ENCODE data around the gene MED27. TPM values are rescaled to one million over a fixed set of nuclear protein-coding genes. Genes with fewer than 3 reads are reported as not detected.
"Not testable (repeated sequence)": the region's sequence is repeated elsewhere in the genome, so short reads cannot be mapped to it uniquely, and the experiment has no call there.

Gene MED27
- total RNA-seq, 1 experiment from 2014 or later = 38.9 TPM

GRCh38 chr9:132058226-132058625 is 21.4 kb downstream of the MED27 start:
- H3K4me3 ChIP-seq, DNase-seq, H3K27me3 ChIP-seq, H3K9me3 ChIP-seq, H3K36me3 ChIP-seq: not testable (repeated sequence)

DNA sequence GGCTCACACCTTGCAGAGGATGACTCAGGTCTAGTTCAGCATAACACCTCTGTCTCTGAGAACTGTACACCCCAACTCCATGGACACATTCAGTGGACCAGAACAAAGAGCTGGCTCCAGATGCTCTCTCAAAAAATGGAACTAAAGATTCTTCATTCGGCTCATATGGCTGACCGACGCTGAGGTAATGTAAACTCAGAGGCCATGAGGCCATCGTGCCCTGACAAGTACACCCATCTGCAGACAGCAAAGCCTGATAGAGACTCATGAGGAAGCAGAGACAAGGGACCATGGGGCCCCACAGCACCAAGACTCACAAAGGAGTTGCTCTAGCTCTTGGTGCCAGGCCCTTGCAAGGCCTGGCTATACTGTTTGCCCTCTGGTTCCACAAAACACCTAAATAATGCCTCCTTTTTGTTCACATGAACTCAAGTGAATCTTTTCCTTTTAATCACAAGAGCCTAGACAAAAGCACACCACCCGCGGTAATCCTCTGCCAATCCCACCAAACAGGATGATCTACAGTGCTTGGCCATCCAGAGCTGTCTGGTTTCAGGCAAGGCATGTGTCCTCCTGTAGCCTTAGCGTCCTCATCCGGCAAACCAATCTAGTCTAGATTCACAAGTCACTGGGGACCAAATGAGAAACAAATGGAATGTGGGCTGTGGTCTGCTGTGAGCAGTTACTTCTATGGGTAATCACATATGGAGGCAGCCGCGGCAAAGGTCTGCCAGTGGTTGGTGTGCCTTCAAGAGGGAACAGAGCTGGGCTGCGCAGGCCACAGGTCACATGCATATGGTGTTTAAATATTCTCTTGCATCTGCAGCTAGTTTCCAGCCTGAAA is 22.7 kb downstream of the MED27 start:
- H3K36me3 ChIP-seq = no peaks in the 10 kb centered on the region; the same call in none of the 2 replicates
- no peaks in the 10 kb centered on the region for H3K9me3 ChIP-seq
- no peak overlapping the region for H3K4me3 ChIP-seq
- DNase-seq = no peak
- no peaks in the 10 kb centered on the region for H3K27me3 ChIP-seq

DNA sequence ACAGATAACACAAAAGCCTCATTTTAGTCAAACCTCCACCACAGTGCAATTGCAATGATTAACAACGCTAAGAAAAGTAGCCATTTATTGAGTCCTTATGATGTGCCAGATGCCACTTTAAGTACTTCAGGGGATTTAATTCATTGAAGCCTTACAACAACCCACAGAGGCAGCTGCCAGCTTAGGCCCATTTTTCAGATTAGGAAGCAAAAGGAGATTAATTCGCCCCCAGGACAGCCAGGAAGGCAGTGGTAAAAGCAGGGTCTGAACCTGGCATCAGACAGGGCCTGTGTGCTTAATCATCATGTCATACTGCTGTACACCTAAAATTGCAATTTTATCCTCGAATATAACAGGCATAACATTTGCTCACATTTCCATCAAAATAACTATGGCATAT is 23.9 kb downstream of the MED27 start:
- no peaks in the 10 kb centered on the region for H3K9me3 ChIP-seq
- H3K36me3 ChIP-seq = no peaks in the 10 kb centered on the region; the same call in none of the 2 replicates
- DNase-seq = no peak
- no peaks in the 10 kb centered on the region for H3K27me3 ChIP-seq
- no peak overlapping the region for H3K4me3 ChIP-seq

DNA sequence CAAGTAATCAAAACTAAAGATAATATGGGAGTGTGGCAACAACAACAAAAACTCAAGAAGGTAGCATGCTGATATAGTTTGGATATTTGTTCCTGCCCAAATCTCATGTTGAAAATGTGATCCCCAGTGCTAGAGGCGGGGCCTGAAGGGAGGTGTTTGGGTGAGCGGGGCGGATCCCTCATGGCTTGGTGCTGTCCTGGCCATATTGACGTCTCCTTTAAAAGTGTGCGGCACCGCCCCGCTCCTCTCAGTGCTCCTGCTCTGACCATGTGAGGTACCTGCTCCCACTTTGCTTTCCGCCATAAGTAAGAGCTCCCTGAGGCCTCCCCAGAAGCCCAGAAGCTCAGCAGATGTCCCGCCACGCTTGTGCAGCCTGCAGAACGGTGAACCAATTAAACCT is 25.6 kb downstream of the MED27 start:
- DNase-seq = no peak
- Histone ChIP-seq H3K27me3 (no peaks in the 10 kb centered on the region), H3K36me3 (no peaks in the 10 kb centered on the region; the same call in 1 of the 2 replicates), H3K9me3 (no peaks in the 10 kb centered on the region), H3K4me3 (no peak overlapping the region)

DNA sequence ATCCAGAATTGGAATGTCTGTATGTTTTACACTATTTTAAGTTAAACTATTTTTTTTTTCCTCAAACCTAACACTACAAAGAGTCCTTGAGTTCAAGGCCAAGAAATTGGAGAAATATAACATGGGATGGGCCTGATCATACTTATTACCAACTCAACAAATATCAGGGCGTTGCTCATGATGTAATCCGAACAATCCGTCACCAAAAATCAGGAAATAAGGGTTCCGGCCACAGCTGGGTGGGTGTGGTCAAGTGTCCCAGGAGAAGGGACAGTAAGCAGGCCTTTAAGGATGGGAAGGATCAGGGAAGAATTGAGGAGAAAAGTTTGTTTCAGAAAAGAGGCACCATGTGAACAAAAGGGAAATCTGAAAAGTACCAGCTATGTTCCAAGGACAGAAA is 29.8 kb downstream of the MED27 start:
- Histone ChIP-seq H3K36me3 (no peaks in the 10 kb centered on the region), H3K9me3 (no peaks in the 10 kb centered on the region), H3K27me3 (no peaks in the 10 kb centered on the region), H3K4me3 (no peak overlapping the region)
- DNase-seq = no peak

- H3K9me3 ChIP-seq = no peaks in the 10 kb centered on the region
- DNase-seq = no peak
- H3K4me3 ChIP-seq = no peak overlapping the region
- H3K27me3 ChIP-seq = no peaks in the 10 kb centered on the region
- H3K36me3 ChIP-seq = no peaks in the 10 kb centered on the region
These were observed 30.3 kb downstream of the MED27 start for GRCh38 chr9:132049323-132049882.

DNA sequence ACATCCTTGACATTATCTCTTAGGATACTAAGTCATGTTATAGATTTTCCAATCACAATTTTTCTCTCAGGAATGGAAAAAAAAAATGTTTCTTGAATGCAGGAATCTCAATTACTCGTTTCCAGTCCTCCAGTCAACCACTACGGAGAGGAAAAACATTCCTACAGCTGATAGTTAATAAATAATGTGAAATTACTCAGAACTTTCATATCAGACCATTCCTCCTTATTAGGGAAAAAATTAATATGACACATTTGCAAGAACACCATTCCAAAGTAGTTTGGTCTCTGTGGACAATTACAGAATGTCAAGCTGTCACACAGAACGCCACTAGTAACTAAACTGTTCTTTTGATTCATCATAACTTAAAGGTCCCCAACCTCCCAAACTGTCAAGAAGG is 31.5 kb downstream of the MED27 start:
- Histone ChIP-seq H3K27me3 (no peaks in the 10 kb centered on the region), H3K4me3 (no peak overlapping the region), H3K9me3 (no peaks in the 10 kb centered on the region), H3K36me3 (no peaks in the 10 kb centered on the region)
- DNase-seq = no peak

- DNase-seq = no peak
- Histone ChIP-seq H3K36me3 (no peaks in the 10 kb centered on the region), H3K9me3 (no peaks in the 10 kb centered on the region), H3K27me3 (no peaks in the 10 kb centered on the region), H3K4me3 (no peak overlapping the region)
These were observed 33.2 kb downstream of the MED27 start for GRCh38 chr9:132046456-132046855.

DNA sequence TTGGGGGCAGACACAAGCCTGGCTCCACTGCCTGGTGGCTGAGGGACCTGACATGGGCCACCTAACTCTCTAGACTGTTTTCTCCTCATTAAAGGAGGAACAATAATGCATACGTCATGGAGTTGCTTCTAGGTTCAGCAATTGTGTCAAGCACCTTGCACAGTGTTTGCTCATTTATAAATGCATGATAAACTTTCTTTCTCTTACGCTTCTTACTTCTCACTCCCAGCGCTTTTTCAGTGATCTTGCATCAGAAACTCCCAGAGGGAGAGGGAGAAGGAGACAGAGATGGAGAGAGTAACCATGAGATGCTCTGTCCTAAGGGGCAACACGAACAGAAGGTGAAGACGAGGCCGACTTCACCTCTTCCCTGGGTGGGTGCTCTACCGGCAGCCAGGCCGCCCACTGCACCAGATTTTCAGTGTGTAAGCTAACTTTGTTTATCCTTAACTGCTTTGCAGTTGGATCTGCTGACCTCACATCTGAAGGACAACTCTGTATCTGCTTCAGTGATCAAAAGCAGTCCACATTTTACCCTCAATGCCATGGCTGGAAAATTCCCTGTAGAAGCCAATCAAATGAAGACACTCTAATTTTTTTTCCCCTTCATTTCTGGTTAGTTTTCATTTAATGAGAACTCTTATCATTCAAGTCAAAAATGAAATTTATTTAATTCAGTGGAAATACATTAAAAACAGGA is 35.3 kb downstream of the MED27 start:
- H3K36me3 ChIP-seq = no peaks in the 10 kb centered on the region
- no peaks in the 10 kb centered on the region for H3K9me3 ChIP-seq
- DNase-seq = no peak
- no peaks in the 10 kb centered on the region for H3K27me3 ChIP-seq
- H3K4me3 ChIP-seq = no peak overlapping the region

DNA sequence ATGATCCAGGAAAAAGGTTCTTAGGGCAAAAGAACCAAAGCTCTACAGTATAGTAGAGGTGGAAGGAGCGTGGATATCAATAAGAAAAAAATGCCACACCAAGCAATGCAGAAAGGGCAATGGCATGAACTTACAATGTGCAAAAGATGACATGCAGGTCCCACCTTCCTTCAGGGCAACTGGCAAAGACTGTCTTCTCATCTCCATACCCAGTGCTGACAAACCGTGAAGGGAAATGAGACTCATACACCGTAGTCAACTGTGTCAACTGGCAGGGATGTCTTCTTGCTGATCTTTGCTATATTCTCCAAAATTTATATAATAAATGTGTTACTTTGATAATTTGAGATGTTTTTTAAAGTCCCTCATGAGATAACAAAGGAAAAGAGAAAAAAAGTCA is 36.0 kb downstream of the MED27 start:
- no peak overlapping the region for H3K4me3 ChIP-seq
- no peaks in the 10 kb centered on the region for H3K36me3 ChIP-seq
- H3K27me3 ChIP-seq = no peaks in the 10 kb centered on the region
- no peak for DNase-seq
- no peaks in the 10 kb centered on the region for H3K9me3 ChIP-seq

DNA sequence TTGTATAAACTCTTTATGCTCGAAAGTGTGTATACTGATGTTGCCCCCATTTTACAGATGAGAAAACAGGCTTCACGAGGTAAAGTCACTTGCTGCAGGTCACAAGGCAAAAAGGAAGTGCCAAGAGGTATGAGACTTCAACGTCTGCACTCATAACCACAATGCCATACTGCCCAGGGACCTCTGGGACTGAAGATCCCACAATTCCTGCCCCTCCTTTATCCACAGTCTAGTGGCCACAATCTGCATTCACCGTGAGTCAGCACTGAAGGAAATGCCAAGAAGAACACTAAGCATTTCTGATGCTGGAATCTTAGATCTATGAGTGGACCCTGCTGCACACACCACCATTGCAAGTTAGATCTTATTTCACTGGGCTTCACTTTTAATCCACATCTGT is 37.3 kb downstream of the MED27 start:
- Histone ChIP-seq H3K27me3 (no peaks in the 10 kb centered on the region), H3K4me3 (no peak overlapping the region), H3K9me3 (no peaks in the 10 kb centered on the region), H3K36me3 (no peaks in the 10 kb centered on the region)
- peak; percentile 80 for DNase-seq

- H3K9me3 ChIP-seq = no peaks in the 10 kb centered on the region
- no peaks in the 10 kb centered on the region for H3K27me3 ChIP-seq
- H3K36me3 ChIP-seq = no peaks in the 10 kb centered on the region
- no peak overlapping the region for H3K4me3 ChIP-seq
- DNase-seq = no peak
These were observed 37.9 kb downstream of the MED27 start for GRCh38 chr9:132041798-132042197.

DNA sequence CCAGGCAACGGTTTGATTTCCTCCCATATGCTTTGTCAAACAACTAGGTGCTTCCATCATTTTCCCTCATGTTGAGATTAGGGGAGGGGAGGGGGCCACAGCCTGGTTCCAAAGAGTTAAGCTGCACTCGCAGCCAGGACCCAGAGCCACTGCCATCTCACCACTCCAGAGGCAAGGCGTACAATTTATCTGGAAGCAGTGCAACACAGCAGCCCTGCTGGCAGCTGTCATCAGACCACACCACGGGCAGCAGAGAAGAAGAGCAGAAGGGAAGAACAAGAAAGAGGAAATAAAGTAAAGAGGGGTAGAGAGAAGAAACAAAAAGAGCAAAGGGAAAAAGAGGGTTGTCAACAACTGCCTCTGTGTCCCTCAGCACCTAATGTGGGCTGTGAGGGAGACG is 38.9 kb downstream of the MED27 start:
- H3K9me3 ChIP-seq = no peaks in the 10 kb centered on the region
- no peak for DNase-seq
- H3K27me3 ChIP-seq = no peaks in the 10 kb centered on the region
- H3K4me3 ChIP-seq = no peak overlapping the region
- no peaks in the 10 kb centered on the region for H3K36me3 ChIP-seq

DNA sequence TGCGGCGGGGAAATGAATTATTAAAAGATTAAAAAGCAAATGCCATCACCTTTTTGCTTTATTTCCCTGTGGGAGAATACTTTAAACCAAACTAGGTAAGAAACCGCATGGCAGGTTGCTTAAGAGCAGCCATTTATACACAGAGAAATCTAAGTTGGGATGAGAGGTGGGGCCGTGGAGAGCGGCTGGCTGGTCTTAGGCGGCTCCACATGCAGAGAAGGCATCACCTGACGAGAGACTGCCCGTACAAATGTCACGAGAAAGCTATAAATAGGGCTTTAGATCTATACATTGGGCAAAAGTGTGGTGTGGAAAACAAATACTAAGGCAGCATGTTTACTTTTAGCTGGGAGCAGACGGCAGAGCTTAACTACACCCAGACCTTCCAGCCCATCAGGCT is 39.4 kb downstream of the MED27 start:
- Histone ChIP-seq H3K4me3 (no peak overlapping the region), H3K36me3 (no peaks in the 10 kb centered on the region), H3K27me3 (no peaks in the 10 kb centered on the region), H3K9me3 (no peaks in the 10 kb centered on the region)
- DNase-seq = no peak

- Histone ChIP-seq H3K9me3 (no peaks in the 10 kb centered on the region), H3K27me3 (no peaks in the 10 kb centered on the region), H3K36me3 (no peaks in the 10 kb centered on the region), H3K4me3 (no peak overlapping the region)
- DNase-seq = no peak
These were observed 40.4 kb downstream of the MED27 start for GRCh38 chr9:132039284-132039683.

DNA sequence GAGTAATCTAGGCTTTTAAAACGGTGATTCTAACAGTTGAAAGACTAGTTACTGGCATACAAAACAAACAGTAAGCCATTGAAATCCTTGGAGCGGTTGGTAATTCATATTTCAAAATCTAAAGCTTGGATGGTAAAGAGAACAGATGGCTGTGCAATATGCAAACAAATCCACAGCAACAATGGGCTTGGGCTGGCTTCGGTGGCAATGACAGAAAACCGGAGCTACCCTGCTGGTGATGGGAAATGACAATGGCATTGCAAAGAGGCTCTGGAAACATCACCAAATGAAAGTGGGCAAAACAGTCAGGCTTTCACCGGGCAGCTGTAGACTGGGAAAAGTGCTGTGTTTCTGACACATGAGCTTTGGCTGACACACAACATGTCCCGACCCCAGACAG is 42.2 kb downstream of the MED27 start:
- Histone ChIP-seq H3K27me3 (no peaks in the 10 kb centered on the region), H3K36me3 (no peaks in the 10 kb centered on the region), H3K4me3 (no peak overlapping the region), H3K9me3 (no peaks in the 10 kb centered on the region)
- DNase-seq = no peak

GRCh38 chr9:132036521-132036920 is 43.1 kb downstream of the MED27 start:
- H3K36me3 ChIP-seq = no peaks in the 10 kb centered on the region
- no peaks in the 10 kb centered on the region for H3K9me3 ChIP-seq
- DNase-seq = no peak
- no peaks in the 10 kb centered on the region for H3K27me3 ChIP-seq
- no peak overlapping the region for H3K4me3 ChIP-seq

- Histone ChIP-seq H3K9me3 (no peaks in the 10 kb centered on the region), H3K4me3 (no peak overlapping the region), H3K27me3 (no peaks in the 10 kb centered on the region), H3K36me3 (no peaks in the 10 kb centered on the region)
- no peak for DNase-seq
These were observed 44.0 kb downstream of the MED27 start for GRCh38 chr9:132035679-132036078.

Data from MG63 (cell line).